ENCODE measurements around the gene RMC1.
"Not testable (repeated sequence)": the region's sequence is repeated elsewhere in the genome, so short reads cannot be mapped to it uniquely, and the experiment has no call there.

RMC1 gene

DNA sequence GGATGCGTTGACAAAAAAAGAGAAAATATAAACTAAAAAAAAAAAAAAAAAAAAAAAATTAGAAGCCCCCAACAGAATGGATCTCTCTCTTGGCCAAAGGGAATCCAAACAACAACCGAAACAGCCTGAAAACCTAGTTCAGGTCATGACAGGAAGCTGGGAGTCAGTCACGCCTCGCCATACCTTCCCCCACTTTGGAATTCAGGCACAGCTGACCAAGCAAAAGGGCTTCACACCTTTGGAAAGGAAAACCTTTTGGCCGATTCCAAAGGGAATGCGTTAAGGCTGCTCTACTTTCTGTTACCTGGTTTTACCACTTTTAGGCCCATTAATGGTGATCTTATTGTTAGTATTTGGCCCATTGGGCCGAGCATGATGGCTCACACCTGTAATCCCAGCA lies 17.9 kb upstream of the RMC1 start:
- no peak for TF ChIP-seq CTCF (IDR thresholded peaks at IDR 0.05; ENCODE audit: extremely low read depth, missing control alignments)
- no peak for DNase-seq (ENCODE audit: low spot score)

DNA sequence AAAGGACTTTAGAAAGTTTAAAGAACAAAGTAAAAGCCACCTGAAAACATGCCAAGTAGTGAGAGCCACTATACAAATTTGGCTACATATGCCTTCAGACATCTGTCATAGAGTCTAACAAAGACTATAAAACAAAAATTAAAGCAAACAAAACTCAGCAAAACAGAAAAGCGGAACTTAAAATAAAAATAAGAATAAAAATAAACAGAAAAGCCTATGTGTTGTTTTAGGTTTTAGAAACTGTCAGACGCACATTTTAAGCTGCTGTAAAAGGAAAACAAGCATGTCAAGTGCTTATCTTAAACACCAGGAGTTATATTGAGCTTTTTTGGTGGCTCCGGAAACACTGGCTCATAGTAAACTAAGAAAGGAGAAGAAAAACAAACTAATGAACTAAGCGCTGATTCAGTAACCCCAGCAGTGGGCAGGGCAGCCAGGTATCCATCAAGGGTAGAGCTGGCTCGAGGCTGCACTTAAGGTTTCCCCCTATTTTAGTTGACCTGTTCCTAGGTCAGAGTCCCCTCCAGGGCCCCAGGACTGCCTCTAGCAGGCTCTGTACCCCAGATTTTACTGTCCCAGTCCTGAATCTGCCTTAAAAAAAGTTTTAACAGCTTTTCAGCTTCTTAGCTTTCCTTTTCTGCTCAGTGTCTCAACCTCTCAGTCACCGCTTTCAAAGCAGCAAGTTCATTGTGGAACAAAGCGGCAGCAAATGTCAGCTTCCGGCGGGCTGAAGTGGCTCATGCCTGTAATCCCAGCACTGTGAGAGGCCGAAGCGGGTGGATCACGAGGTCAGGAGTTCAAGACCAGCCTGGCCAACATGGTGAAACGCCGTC lies 15.4 kb upstream of the RMC1 start:
- TF ChIP-seq CTCF (IDR thresholded peaks at IDR 0.05; ENCODE audit: extremely low read depth, missing control alignments): no peak
- peak; percentile 34 for DNase-seq (ENCODE audit: low spot score)

- not testable (repeated sequence) for DNase-seq (ENCODE audit: low spot score)
These were observed 13.7 kb upstream of the RMC1 start for GRCh38 chr18:23489586-23489985.

- TF ChIP-seq CTCF (IDR thresholded peaks at IDR 0.05; ENCODE audit: extremely low read depth, missing control alignments): no peak
- no peak for DNase-seq (ENCODE audit: low spot score)
These were observed 9.7 kb upstream of the RMC1 start for GRCh38 chr18:23493654-23494053.

DNA sequence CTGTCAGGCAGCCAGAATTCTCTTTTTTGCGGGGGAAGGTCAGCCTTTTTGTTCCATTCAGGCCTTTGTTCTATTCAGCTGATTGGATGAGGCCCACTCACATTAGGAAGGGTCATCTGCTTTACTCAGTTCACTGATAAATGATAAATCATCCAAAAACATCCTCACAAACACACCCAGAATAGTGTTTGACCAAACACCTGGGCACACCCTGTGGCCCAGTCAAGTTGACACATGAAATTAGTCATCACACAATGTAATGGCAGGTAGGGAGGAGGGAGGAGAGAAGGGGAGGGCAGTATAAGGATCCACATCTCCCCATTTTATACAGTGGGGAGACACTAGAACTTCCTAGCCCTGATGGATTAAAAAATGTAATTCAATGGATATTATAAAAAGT lies 8.3 kb upstream of the RMC1 start:
- no peak for DNase-seq (ENCODE audit: low spot score)
- TF ChIP-seq CTCF (IDR thresholded peaks at IDR 0.05; ENCODE audit: extremely low read depth, missing control alignments): no peak

- TF ChIP-seq CTCF (IDR thresholded peaks at IDR 0.05; ENCODE audit: extremely low read depth, missing control alignments): no peak
- no peak for DNase-seq (ENCODE audit: low spot score)
These were observed 7.4 kb upstream of the RMC1 start for GRCh38 chr18:23495723-23496440.

DNA sequence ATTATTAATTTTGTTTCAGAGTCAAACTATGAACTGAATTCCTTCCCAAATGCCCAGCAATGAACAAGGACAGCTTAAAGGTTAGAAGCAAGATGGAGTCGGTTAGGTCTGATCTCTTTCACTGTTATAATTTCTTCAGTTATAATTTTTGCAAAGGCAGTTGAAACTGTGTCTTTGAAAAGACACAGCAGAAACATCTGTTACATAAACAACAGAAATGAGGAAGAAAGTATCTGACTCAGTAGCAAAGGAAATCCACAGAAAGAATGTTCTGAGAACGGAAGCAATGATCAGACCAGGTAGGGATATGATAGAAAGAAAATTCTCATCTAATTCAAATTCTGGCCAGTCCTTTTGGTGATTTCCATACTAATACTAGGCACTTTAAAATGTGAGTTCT lies 5.2 kb upstream of the RMC1 start:
- TF ChIP-seq CTCF (IDR thresholded peaks at IDR 0.05; ENCODE audit: extremely low read depth, missing control alignments): no peak
- no peak for DNase-seq (ENCODE audit: low spot score)

All from GM20000 (cell line).